ENCODE measurements around the gene OGG1. TPM values are rescaled to one million over a fixed set of nuclear protein-coding genes. Genes with fewer than 3 reads are reported as not detected.
A peak's percentile ranks its signal among the peaks of the same experiment; 100 is the strongest.

OGG1 gene
- total and polyA plus RNA-seq, 9 of the 15 experiments (the other 6 are each of a cell fraction or from before 2014, with no cell fraction given) = 6.6 to 33.0 (median 24.4) TPM

DNA sequence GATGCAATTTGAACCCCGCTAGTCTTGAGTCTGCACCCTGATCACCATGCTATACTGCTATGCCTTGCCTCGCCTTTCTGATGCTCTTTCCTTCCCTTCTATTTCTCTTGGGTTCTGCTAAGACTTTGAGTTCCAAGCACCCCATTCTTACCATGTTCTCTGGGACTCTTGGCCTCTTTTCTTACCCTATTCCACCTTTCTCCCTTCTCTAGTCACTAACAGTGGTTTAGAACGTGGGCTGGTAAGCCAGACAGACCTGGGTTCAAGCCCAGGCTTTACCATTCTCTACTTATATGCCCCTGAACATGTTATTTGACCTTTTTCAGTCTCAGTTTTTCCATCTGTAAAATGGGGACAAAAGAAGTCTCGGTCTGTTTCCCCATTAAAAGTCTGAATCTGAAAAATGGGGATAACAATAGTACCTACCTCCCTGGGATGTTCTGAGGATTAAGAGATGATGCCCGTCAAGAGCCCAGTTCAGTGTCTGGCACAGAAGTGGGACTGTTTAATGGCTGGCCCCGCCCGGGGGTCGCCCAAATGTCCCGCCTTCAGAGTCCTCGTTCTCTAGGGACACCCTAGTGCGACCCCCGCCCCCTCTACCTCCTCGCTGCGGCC is 42.1 kb downstream of the OGG1 start (continued):
- TF ChIP-seq THRAP3 (IDR thresholded peaks at IDR 0.05; ENCODE audit: borderline replicate concordance) (peak; percentile 77; the same call in 1 of the 2 replicates), E2F8 (IDR thresholded peaks at IDR 0.05; ENCODE audit: low read depth, partially characterized antibody) (peak; percentile 22), KDM1A (IDR thresholded peaks at IDR 0.05) (peak; percentile 90 to 94), CBX3 (IDR thresholded peaks at IDR 0.05; ENCODE audit: borderline replicate concordance in 1 of 2, low read length in 2 of 2) (peak in 1 of 2 experiments; percentile 57; a peak in 1 of 3 replicates), ZNF551 (CRISPR knock-in tag; IDR thresholded peaks at IDR 0.05) (0 out of 2 replicates have a peak, but pooled peaks have one; percentile 65), SIN3B (IDR thresholded peaks at IDR 0.05; ENCODE audit: low read depth) (peak; percentile 56; the same call in 1 of the 2 replicates), SP1 (CRISPR knock-in tag; IDR thresholded peaks at IDR 0.05) (peak; percentile 30; the same call in 1 of the 2 replicates), POLR3G (IDR thresholded peaks at IDR 0.05; ENCODE audit: extremely low read depth, insufficient read length, insufficient replicate concordance) (no peak), TAF9B (IDR thresholded peaks at IDR 0.05; ENCODE audit: partially characterized antibody) (peak; percentile 50), BCOR (IDR thresholded peaks at IDR 0.05) (peak; percentile 97), GTF2B (IDR thresholded peaks at IDR 0.05; ENCODE audit: extremely low read depth, insufficient read length) (peak; percentile 18), ZBTB33 (CRISPR knock-in tag; IDR thresholded peaks at IDR 0.05) (0 out of 2 replicates have a peak, but pooled peaks have one; percentile 31), PHB (CRISPR knock-in tag; IDR thresholded peaks at IDR 0.05) (peak; percentile 62; the same call in 1 of the 2 replicates), SUPT5H (IDR thresholded peaks at IDR 0.05) (0 out of 2 replicates have a peak, but pooled peaks have one; percentile 66)
- TF ChIP-seq, protein P1, sequence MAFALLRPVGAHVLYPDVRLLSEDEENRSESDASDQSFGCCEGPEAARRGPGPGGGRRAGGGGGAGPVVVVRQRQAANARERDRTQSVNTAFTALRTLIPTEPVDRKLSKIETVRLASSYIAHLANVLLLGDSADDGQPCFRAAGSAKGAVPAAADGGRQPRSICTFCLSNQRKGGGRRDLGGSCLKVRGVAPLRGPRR (CRISPR knock-in tag; IDR thresholded peaks at IDR 0.05) = 0 out of 2 replicates have a peak, but pooled peaks have one; percentile 68
